ENCODE results near the gene PIGQ. TPM values are rescaled to one million over a fixed set of nuclear protein-coding genes. Genes with fewer than 3 reads are reported as not detected.

The PIGQ gene
- total RNA-seq, 1 donor from 2014 or later = 53.1 TPM

- Mint-ChIP-seq H3K4me1 (peaks cover 34% of the 10 kb centered on the region), H3K27ac (no peak overlapping the region), H3K9me3 (no peaks in the 10 kb centered on the region), H3K36me3 (ENCODE audit: low read depth) (no peaks in the 10 kb centered on the region), H3K27me3 (no peaks in the 10 kb centered on the region), H3K4me3 (no peak overlapping the region)
- DNase-seq (no peak), ATAC-seq (ENCODE audit: low read depth) (no peak)
- CTCF ChIA-PET = no interaction called here
- intact Hi-C loops (cut with micrococcal nuclease) = no loop called here
- TF ChIP-seq CTCF (IDR thresholded peaks at IDR 0.05) = no peak
- POLR2A ChIA-PET = interaction anchor here (0.6 kb wide), 1 partner anchor 423 kb away, joined by 8 read pairs; no protein-coding TSS in a partner anchor
Observed at GRCh38 chr16:530111-530817, 39.5 kb upstream of the PIGQ start.

- ChIA-PET CTCF (no interaction called here), POLR2A (no interaction called here)
- DNase-seq (no peak), ATAC-seq (ENCODE audit: low read depth) (no peak)
- Mint-ChIP-seq H3K9me3 (no peaks in the 10 kb centered on the region), H3K27ac (no peak overlapping the region), H3K4me3 (no peak overlapping the region), H3K4me1 (peaks cover 21% of the 10 kb centered on the region), H3K27me3 (no peaks in the 10 kb centered on the region), H3K36me3 (ENCODE audit: low read depth) (no peaks in the 10 kb centered on the region)
- intact Hi-C loops (cut with micrococcal nuclease) = no loop called here
- TF ChIP-seq CTCF (IDR thresholded peaks at IDR 0.05) = no peak
Observed at GRCh38 chr16:531494-532125, 38.2 kb upstream of the PIGQ start.

DNA sequence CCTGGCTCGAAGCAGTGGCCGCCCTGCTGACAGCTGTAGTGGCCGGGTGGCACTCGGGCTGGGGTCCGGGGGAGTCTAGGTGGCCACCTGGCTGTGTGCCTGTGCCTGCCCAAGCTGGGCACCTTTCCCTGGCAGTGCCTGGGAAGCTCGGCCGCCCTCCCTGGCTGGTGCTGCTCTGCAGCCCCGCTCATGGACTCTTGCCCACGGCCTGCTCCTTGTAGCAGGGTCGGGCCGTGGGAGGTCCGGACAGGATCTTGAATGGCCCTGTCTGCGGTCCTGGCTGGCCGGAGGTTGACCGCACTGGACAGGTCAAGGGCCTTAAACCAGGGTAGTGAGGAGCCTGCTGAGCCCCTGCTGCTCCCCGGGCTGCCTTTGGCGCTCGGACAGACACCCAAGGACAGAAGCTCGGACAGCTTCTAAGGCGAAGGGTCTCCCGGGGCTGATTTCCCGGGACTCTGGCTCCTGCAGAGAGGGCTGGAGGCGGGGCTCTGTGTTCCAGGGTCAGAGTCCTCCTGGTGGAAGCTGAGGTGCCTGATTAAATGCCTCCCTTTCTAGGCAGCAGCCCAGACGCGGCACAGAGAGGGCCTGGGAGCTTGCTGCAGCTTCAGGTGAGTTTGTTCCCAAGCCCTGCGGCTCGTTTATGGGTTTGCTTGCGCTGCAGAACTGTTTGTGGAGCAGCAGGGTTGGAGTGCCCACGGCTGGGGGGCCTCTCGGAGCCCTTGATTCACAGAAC lies 36.2 kb upstream of the PIGQ start:
- no peak for TF ChIP-seq CTCF (IDR thresholded peaks at IDR 0.05)
- ChIA-PET CTCF (no interaction called here), POLR2A (interaction anchor here (0.6 kb wide), 1 partner anchor 11 kb away, joined by 3 read pairs; no protein-coding TSS in a partner anchor)
- Mint-ChIP-seq H3K4me1 (peaks cover 19% of the 10 kb centered on the region), H3K9me3 (no peaks in the 10 kb centered on the region), H3K27ac (no peak overlapping the region), H3K4me3 (no peak overlapping the region), H3K36me3 (ENCODE audit: low read depth) (peaks cover 9% of the 10 kb centered on the region), H3K27me3 (no peaks in the 10 kb centered on the region)
- intact Hi-C loops (cut with micrococcal nuclease) = no loop called here
- ATAC-seq (ENCODE audit: low read depth) = no peak
- DNase-seq = no peak

DNA sequence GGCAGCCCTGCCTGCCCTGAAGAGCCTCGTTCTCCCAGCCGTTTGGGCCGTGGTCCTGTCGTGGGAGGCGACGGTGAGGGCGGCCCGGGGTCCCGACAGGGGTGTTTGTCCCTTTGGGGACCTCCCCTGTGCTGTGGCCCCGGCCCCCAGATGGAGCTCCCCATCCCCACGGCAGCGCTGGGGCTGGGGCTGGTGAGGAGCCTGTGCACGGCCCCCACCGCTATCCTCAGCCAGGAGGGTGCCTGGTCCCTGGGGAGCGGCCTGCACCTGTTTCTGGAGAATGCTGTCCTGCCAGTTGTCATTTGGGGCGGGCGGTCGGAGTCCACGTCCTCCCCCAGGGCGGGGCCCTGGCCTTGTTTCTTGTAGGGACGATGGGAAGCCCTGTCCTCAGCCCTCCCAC lies 35.6 kb upstream of the PIGQ start:
- peaks cover 12% of the 10 kb centered on the region for H3K36me3 Mint-ChIP-seq (ENCODE audit: low read depth)
- H3K4me1 Mint-ChIP-seq = peaks cover 13% of the 10 kb centered on the region
- ATAC-seq (ENCODE audit: low read depth) (no peak), DNase-seq (no peak)
- ChIA-PET POLR2A (interaction anchor here (0.6 kb wide), 1 partner anchor 12 kb away, joined by 3 read pairs; no protein-coding TSS in a partner anchor), CTCF (no interaction called here)
- intact Hi-C loops (cut with micrococcal nuclease) = no loop called here
- H3K27ac Mint-ChIP-seq = no peak overlapping the region
- H3K9me3 Mint-ChIP-seq = no peaks in the 10 kb centered on the region
- no peak overlapping the region for H3K4me3 Mint-ChIP-seq
- no peak for TF ChIP-seq CTCF (IDR thresholded peaks at IDR 0.05)
- H3K27me3 Mint-ChIP-seq = no peaks in the 10 kb centered on the region

DNA sequence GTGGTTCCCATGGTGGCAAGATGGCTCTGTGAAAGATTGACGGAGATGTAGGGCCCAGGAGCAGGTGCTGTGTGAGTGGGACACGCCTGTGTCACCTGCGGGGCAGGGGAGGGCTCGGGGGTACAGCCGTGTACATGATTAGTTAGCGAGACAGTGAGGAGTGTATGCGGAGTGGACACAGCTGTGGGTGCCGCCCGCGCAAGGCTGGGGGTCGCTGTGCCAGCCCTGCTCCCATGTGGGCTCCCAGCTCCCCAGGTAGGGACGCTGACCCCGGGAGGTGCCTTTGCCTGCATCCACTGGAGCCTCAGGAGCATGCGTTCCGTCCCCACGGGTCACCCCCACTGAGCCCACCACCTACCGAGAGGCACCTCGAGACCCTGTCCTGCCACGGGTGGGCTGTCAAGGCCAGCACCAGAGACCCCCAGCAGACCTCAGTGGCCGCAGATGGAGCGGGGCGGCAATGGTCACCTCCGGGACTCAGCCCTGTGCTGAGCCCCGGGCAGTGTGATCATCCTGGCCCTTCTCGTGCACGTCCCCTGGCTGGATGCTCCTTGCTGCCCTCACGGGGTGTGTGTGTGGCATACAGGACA lies 34.8 kb upstream of the PIGQ start:
- ChIA-PET POLR2A (no interaction called here), CTCF (no interaction called here)
- TF ChIP-seq CTCF (IDR thresholded peaks at IDR 0.05) = no peak
- DNase-seq (no peak), ATAC-seq (ENCODE audit: low read depth) (no peak)
- H3K4me1 Mint-ChIP-seq = peaks cover 6% of the 10 kb centered on the region
- H3K9me3 Mint-ChIP-seq = no peaks in the 10 kb centered on the region
- no peaks in the 10 kb centered on the region for H3K27me3 Mint-ChIP-seq
- peaks cover 12% of the 10 kb centered on the region for H3K36me3 Mint-ChIP-seq (ENCODE audit: low read depth)
- H3K27ac Mint-ChIP-seq = no peak overlapping the region
- no peak overlapping the region for H3K4me3 Mint-ChIP-seq
- intact Hi-C loops (cut with micrococcal nuclease) = no loop called here
